DMS 273 (cell line): ENCODE measurements around the gene TMED6.
A peak's percentile ranks its signal among the peaks of the same experiment; 100 is the strongest.

ENCODE experiments used
- DNase-seq: peaks from one replicate; lab custom pipeline; 2025; ENCODE audit not compliant: unreplicated experiment; lab: John Stamatoyannopoulos, UW

The TMED6 gene

DNA sequence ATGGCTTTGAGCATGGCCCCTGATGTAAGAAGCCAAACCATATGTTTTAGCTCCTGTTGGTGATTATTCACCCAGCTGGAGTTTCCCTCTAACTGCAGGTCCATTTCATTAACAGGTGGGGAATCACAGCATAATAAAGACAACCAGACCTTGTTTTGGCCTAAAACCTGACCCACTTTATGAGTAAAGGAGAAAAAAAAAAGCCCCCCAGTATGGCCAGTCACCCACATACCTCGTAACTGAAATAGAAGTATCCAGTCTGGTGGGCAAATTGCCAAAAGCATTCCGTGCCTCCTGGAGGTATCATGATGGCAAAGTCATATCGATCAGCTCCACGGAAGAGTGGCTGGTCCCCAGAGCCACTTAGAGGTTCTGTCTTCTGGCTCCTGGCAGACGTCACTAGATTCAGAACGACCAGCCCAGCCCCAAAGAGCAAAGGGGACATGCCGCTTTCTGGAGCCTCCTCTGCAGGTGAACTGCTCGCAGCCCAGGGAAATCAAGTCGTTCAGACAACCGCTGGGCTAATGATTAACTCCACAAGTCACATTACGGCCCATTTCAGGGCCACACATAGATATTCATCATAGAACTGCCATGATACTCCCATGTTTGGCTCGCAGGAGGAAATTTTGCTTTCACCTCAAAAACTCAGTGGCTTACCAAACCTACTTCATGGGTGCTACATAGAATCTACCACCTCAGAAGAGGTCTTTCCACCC is at the start of gene TMED6:
TSS of gene TMED6 (minus strand) at position 478 of the 719 bp plus-strand sequence. CDS start at position 445, 33 bp downstream.
- DNase-seq, result peak; percentile 82

- peak; percentile 42 for DNase-seq
These were observed 47.8 kb upstream of the TMED6 start for GRCh38 chr16:69399361-69399760.

GRCh38 chr16:69397821-69398521 is 46.4 kb upstream of the TMED6 start:
- peak; percentile 75 for DNase-seq

- peak; percentile 93 for DNase-seq
These were observed 44.8 kb upstream of the TMED6 start for GRCh38 chr16:69396187-69397061.

GRCh38 chr16:69395859-69396186 is 44.2 kb upstream of the TMED6 start:
- no peak for DNase-seq

- peak; percentile 48 for DNase-seq
These were observed 42.6 kb upstream of the TMED6 start for GRCh38 chr16:69393898-69394849.

DNA sequence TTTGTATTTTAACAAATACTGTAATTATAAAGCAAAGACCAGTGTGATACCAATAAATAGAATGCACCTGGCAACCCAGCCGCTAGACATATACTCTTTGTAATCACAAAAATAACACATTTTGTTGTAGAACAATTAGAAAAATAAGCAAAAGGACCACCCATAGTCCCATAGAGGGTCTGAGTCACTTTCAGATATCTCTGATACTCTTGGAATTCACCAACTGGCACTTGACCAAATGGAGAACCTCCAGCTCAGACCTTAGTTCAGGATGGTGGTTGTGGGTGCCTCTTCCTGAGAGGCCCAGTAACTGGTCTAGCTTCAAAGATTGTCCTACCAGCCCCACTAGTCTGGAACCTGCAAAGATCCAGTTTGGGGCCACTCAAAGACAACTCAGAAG is 35.0 kb upstream of the TMED6 start:
- no peak for DNase-seq

GRCh38 chr16:69384974-69385373 is 33.4 kb upstream of the TMED6 start:
- DNase-seq, result no peak

GRCh38 chr16:69382421-69382820 is 30.8 kb upstream of the TMED6 start:
- DNase-seq, result no peak

GRCh38 chr16:69381231-69381630 is 29.6 kb upstream of the TMED6 start:
- DNase-seq, result no peak

DNA sequence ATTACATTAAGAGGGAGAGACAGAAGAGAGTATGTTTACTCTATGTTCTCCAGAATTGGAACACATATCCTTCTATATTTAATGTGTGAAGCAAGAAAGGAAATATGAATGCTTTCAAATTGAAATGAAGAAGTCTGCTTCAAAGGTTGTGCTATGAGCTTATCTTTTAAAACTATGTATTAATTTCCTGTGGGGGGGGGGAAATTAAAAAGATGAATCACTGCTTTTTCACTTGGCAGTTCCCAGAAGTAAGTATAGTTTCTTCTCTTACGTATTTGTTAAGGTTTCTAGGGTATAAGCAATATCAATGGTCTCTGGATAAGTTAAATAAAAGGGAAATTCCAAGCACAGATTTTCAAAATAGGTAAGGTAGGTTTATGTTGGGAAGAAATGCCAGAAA is 27.2 kb upstream of the TMED6 start:
- DNase-seq, result no peak

- no peak for DNase-seq
These were observed 26.4 kb upstream of the TMED6 start for GRCh38 chr16:69378036-69378435.

GRCh38 chr16:69376393-69377059 is 24.9 kb upstream of the TMED6 start:
- DNase-seq, result no peak

DNA sequence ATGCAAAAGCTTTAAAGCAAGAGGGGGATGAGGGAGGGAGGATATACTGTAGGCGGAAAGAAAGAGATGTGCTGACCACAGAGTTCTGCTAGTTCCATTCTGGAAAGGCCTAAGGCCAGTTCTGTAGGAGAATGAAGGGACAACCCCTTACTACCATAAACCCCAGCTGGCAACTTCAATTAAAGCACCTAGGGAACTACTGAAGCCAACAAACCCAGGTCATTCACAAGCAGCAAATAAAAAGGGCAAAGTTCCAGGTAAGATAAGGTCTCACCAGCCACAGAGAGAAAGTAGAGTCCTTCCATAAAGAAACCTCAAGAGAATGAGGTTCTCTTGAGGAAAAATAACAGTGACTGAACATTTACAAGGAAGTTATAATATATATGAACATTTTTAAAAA is 21.4 kb upstream of the TMED6 start:
- DNase-seq, result no peak

- no peak for DNase-seq
These were observed 20.0 kb upstream of the TMED6 start for GRCh38 chr16:69371564-69371963.

GRCh38 chr16:69368866-69369265 is 17.3 kb upstream of the TMED6 start:
- no peak for DNase-seq

- no peak for DNase-seq
These were observed 16.4 kb upstream of the TMED6 start for GRCh38 chr16:69367980-69368379.

DNA sequence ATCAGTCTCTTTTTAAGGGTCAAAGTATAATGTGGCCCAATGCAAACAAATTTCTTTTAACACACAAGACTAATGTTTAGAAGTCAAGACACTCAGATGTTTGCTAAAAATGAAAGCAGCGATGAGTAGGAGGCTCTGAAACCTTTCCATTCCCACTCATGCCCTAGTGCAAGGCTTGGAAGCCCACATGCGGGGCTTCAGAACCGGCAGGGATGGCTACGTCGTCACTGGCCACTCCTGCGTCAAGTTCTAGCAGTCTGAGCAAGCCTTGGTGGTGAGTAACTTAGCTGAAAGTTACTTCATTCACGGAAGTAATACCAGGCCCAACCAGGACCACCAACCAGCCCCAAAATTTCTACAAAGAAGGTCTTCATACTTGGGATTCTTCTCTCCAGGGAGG is 14.8 kb upstream of the TMED6 start:
- DNase-seq, result no peak

- DNase-seq, result no peak
These were observed 14.3 kb upstream of the TMED6 start for GRCh38 chr16:69365901-69366300.

DNA sequence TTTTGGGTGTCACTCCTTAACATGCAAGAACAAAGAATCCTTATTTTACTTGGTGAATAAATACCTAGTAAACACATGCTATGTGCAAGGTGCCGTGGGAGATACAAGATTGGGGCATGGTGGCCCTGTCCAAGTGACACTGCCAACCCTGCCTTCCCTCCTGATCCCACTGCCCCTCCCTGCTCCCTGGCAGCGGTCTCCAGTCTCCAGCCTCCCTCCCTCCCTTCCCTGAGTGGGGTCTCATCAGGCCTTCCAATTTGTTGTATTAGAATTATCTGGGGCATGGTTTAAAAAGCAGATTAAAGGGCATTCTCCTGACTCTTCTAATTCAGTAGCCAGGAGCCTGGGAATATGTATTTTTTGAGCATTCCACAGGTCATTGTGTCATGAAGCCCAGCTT is 12.5 kb upstream of the TMED6 start:
- DNase-seq, result no peak
